CD14-positive monocyte (primary cell): ENCODE data around the gene ST7. TPM values are rescaled to one million over a fixed set of nuclear protein-coding genes. Genes with fewer than 3 reads are reported as not detected.

Source experiments
- DNase-seq, 3 donors: peaks; one replicate each; pipeline ENCODE4 v3.0.0-alpha.2; 2011 to 2022
- H2AFZ ChIP-seq: 2 replicates; pipeline ENCODE4 v1.6.0; 2012; ENCODE audit warnings: mild to moderate bottlenecking, low read depth, low read length, inconsistent platforms; ENCODE audit not compliant: insufficient read depth, poor library complexity, severe bottlenecking
- H3K27ac ChIP-seq, 2 donors: 1 replicate in 1 of 2; 2 replicates in 1 of 2; pipeline ENCODE4 v1.5.1; 2012 to 2013; ENCODE audit warnings: low read length in 2 of 2, control low read depth in 1 of 2, inconsistent platforms in 1 of 2, low read depth in 1 of 2, mild to moderate bottlenecking in 1 of 2
- H3K27me3 ChIP-seq, 2 donors: one replicate each; pipeline versions ENCODE4 v1.6.0 to v1.6.1; 2011 to 2013; ENCODE audit warnings: low read length in 2 of 2; ENCODE audit not compliant: control insufficient read depth in 2 of 2, insufficient read depth in 2 of 2
- H3K36me3 ChIP-seq, 2 donors: replicated peaks in 1 of 2; 1 replicate in 1 of 2; 2 replicates in 1 of 2; pipeline versions ENCODE4 v1.5.1 to v1.6.1; 2012 to 2013; ENCODE audit warnings: low read length in 2 of 2, control low read depth in 1 of 2, inconsistent platforms in 1 of 2, mild to moderate bottlenecking in 1 of 2; ENCODE audit not compliant: insufficient read depth in 2 of 2, control insufficient read depth in 1 of 2
- H3K4me1 ChIP-seq, 2 donors: 1 replicate in 1 of 2; 2 replicates in 1 of 2; pipeline versions ENCODE4 v1.5.1 to v1.6.1; 2012 to 2013; ENCODE audit warnings: low read length in 2 of 2, control low read depth in 1 of 2, inconsistent platforms in 1 of 2, mild to moderate bottlenecking in 1 of 2, moderate library complexity in 1 of 2; ENCODE audit not compliant: insufficient read depth in 2 of 2, control insufficient read depth in 1 of 2
- H3K4me2 ChIP-seq: replicated peaks from 2 replicates; pipeline ENCODE3; 2012; ENCODE audit warnings: low read length, moderate library complexity, mild to moderate bottlenecking; ENCODE audit not compliant: poor library complexity, severe bottlenecking; ENCODE audit errors: extremely low read depth
- H3K4me3 ChIP-seq, 3 experiments: fragments of 200-600 bp in 1 of 3; sonication (generic) in 1 of 3; replicated peaks in 1 of 3; 1 replicate in 2 of 3; 2 replicates in 1 of 3; pipeline ENCODE4 v1.5.1; 2011 to 2013; ENCODE audit warnings: low read length in 3 of 3, mild to moderate bottlenecking in 3 of 3, control low read depth in 2 of 3, low read depth in 2 of 3, inconsistent platforms in 1 of 3, moderate library complexity in 1 of 3
- H3K79me2 ChIP-seq: 2 replicates; pipeline ENCODE4 v1.6.0; 2012; ENCODE audit warnings: mild to moderate bottlenecking, control low read depth, inconsistent platforms, low read length, moderate library complexity; ENCODE audit not compliant: insufficient read depth
- H3K9ac ChIP-seq: 2 replicates; pipeline ENCODE4 v1.6.0; 2017; ENCODE audit warnings: low read length, mild to moderate bottlenecking; ENCODE audit not compliant: insufficient read depth, poor library complexity, severe bottlenecking
- H3K9me3 ChIP-seq, 2 donors: replicated peaks in 1 of 2; 1 replicate in 1 of 2; 2 replicates in 1 of 2; pipeline versions ENCODE4 v1.5.1 to v1.6.1; 2012 to 2013; ENCODE audit warnings: low read length in 2 of 2, control low read depth in 1 of 2; ENCODE audit not compliant: control insufficient read depth in 1 of 2, insufficient read depth in 1 of 2
- H4K20me1 ChIP-seq: 2 replicates; pipeline ENCODE4 v1.6.0; 2012; ENCODE audit warnings: mild to moderate bottlenecking, low read length, control low read depth, moderate library complexity; ENCODE audit not compliant: insufficient read depth
- H3K27ac Mint-ChIP-seq, 7 donors: one replicate each; pipeline ENCODE4 v1.8.0; 2020; ENCODE audit warnings: mild to moderate bottlenecking in 7 of 7, mixed read lengths in 7 of 7, moderate library complexity in 6 of 7, inconsistent platforms in 2 of 7
- H3K27me3 Mint-ChIP-seq, 3 donors: one replicate each; pipeline ENCODE4 v1.8.0; 2021 to 2022; ENCODE audit warnings: low read depth in 3 of 3, mild to moderate bottlenecking in 3 of 3, mixed read lengths in 3 of 3, moderate library complexity in 3 of 3, inconsistent platforms in 1 of 3
- H3K36me3 Mint-ChIP-seq, 2 donors: one replicate each; pipeline ENCODE4 v1.8.0; 2020; ENCODE audit warnings: mixed read lengths in 2 of 2, inconsistent platforms in 1 of 2, mild to moderate bottlenecking in 1 of 2
- H3K4me1 Mint-ChIP-seq: one replicate; pipeline ENCODE4 v1.8.0; 2020; ENCODE audit warnings: mild to moderate bottlenecking, mixed read lengths
- H3K4me3 Mint-ChIP-seq, 2 donors: one replicate each; pipeline ENCODE4 v1.8.0; 2020; ENCODE audit warnings: mild to moderate bottlenecking in 2 of 2, mixed read lengths in 2 of 2, moderate library complexity in 1 of 2
- H3K9me3 Mint-ChIP-seq, 7 donors: one replicate each; pipeline ENCODE4 v1.8.0; 2020 to 2022; ENCODE audit warnings: mixed read lengths in 7 of 7, mild to moderate bottlenecking in 6 of 7, moderate library complexity in 6 of 7, inconsistent platforms in 2 of 7
- CTCF ChIP-seq: fragments of 200-600 bp; IDR thresholded peaks from one replicate; pipeline ENCODE4 v1.8.0; 2022; ENCODE audit warnings: antibody characterized with exemption, mild to moderate bottlenecking
- WGBS: methylation state at CpG from one replicate; pipeline ENCODE4 v1.1.5; 2013; ENCODE audit warnings: missing lambda C conversion rate; ENCODE audit not compliant: insufficient coverage; 5-methylcytosine and 5-hydroxymethylcytosine counted together
- intact Hi-C, 2 donors: fragments of 100-400 bp; cut with micrococcal nuclease; formaldehyde crosslinking; loops; one replicate each; pipeline versions ENCODE4 v1.15.0 to v1.15.1; 2023
- polyA plus RNA-seq, 3 donors: library from polyadenylated mRNA; depleted of rRNA in 1 of 3; unstranded in 2 of 3; stranded (reverse) in 1 of 3; fragments of 300-500 nt in 2 of 3; fragments of >200 nt in 1 of 3; fragmentation: Illumina TruSeq in 2 of 3; gene quantifications; 1 replicate in 2 of 3; 2 replicates in 1 of 3; pipeline ENCODE4 v1.2.3, GENCODE V29; 2012 to 2021

The ST7 gene
- polyA plus RNA-seq, 3 donors, result 3.6 to 5.5 (median 4.1) TPM

DNA sequence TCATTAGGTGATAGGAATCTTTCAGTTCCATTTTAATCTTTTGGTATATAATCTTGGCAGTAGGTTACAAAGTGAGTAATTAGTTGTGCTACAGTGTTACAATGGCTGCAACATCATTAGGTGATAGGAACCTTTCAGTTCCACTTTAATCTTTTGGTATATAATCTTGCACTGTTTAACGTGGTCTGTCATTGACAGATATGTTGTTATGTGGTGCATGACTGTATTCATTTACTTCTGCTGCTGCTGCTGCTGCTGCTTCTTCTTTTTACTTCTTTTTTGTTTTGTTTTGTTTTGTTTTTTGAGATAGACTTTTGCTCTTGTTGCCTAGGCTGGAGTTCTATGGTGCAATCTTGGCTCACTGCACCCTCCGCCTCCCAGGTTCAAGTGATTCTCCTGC, 28.6 kb downstream of the ST7 start:
- Histone ChIP-seq H3K79me2 (no peaks in the 10 kb centered on the region), H2AFZ (no peak overlapping the region), H3K4me1 (peaks cover 9 to 12% of the 10 kb centered on the region in 2 donors), H3K27me3 (no peaks in the 10 kb centered on the region), H4K20me1 (no peaks in the 10 kb centered on the region), H3K27ac (no peak overlapping the region), H3K9ac (no peak overlapping the region), H3K9me3 (no peaks in the 10 kb centered on the region), H3K4me2 (no peak overlapping the region), H3K4me3 (no peak overlapping the region), H3K36me3 (no peaks in the 10 kb centered on the region)
- DNase-seq, result peak in 1 of 3 donors; percentile 3
- Mint-ChIP-seq H3K27ac (peak overlapping the region in 1 of 7 donors; percentile 0), H3K27me3 (no peaks in the 10 kb centered on the region), H3K9me3 (no peaks in the 10 kb centered on the region), H3K36me3 (peaks cover 0 to 2% of the 10 kb centered on the region in 2 donors), H3K4me1 (peaks cover 30% of the 10 kb centered on the region), H3K4me3 (no peak overlapping the region)
- intact Hi-C loops, result loop anchor here in 1 of 2 donors (10.0 kb wide), 1 partner anchor 133 kb away; no protein-coding TSS in a partner anchor
- TF ChIP-seq CTCF, result no peak
- 17% methylated on average over 1 of the region's 2 CpGs for WGBS

- no peak overlapping the region for H3K9ac ChIP-seq
- no peaks in the 10 kb centered on the region for H3K9me3 ChIP-seq
- H3K36me3 Mint-ChIP-seq, result peaks cover 0 to 2% of the 10 kb centered on the region in 2 donors
- H2AFZ ChIP-seq, result no peak overlapping the region
- H3K4me1 Mint-ChIP-seq, result peaks cover 29% of the 10 kb centered on the region
- DNase-seq, result no peak
- H3K27me3 ChIP-seq, result no peaks in the 10 kb centered on the region
- H3K9me3 Mint-ChIP-seq, result no peaks in the 10 kb centered on the region
- H3K27ac ChIP-seq, result no peak overlapping the region
- intact Hi-C loops, result loop anchor here in 1 of 2 donors (10.0 kb wide), 1 partner anchor 130 kb away; no protein-coding TSS in a partner anchor
- H3K4me2 ChIP-seq, result no peak overlapping the region
- no peak overlapping the region for H3K4me3 Mint-ChIP-seq
- H3K4me1 ChIP-seq, result peaks cover 8 to 15% of the 10 kb centered on the region in 2 donors
- no peaks in the 10 kb centered on the region for H4K20me1 ChIP-seq
- no peaks in the 10 kb centered on the region for H3K36me3 ChIP-seq
- H3K79me2 ChIP-seq, result no peaks in the 10 kb centered on the region
- H3K4me3 ChIP-seq, result no peak overlapping the region
- no peak for TF ChIP-seq CTCF
- peaks cover 0 to 1% (median 0%) of the 10 kb centered on the region in 3 donors for H3K27me3 Mint-ChIP-seq
- H3K27ac Mint-ChIP-seq, result no peak overlapping the region
- no CpG with 5 or more reads among the region's 2 CpGs for WGBS
Observed at GRCh38 chr7:116984511-116984910, 31.2 kb downstream of the ST7 start.
